DND-41 (cell line): ENCODE measurements around the gene RPN2.

Experiments used
- ATAC-seq: fragments of 200-7000 bp; cut with Tn5 transposase; 3 replicates; pipeline ENCODE4 v1.9.1; 2021; ENCODE audit warnings: low read depth; ENCODE audit not compliant: insufficient read depth
- DNase-seq: peaks from one replicate; pipeline ENCODE4 v3.0.0-alpha.2; 2020
- H2AFZ ChIP-seq: 2 replicates; pipeline ENCODE4 v1.6.0; 2012; ENCODE audit warnings: low read depth, low read length
- H3K27ac ChIP-seq: 2 replicates; pipeline ENCODE4 v1.5.1; 2012; ENCODE audit warnings: low read length, inconsistent platforms
- H3K27me3 ChIP-seq: fragments of 200-600 bp; sonication (generic); 2 replicates; pipeline ENCODE4 v1.6.0; 2012; ENCODE audit warnings: low read length, mild to moderate bottlenecking, inconsistent platforms; ENCODE audit not compliant: insufficient read depth, poor library complexity
- H3K36me3 ChIP-seq: 2 replicates; pipeline ENCODE4 v1.5.1; 2012; ENCODE audit warnings: low read length, inconsistent platforms; ENCODE audit not compliant: insufficient read depth
- H3K4me1 ChIP-seq: 2 replicates; pipeline ENCODE4 v1.5.1; 2012; ENCODE audit warnings: mild to moderate bottlenecking, low read length; ENCODE audit not compliant: insufficient read depth
- H3K4me2 ChIP-seq: 2 replicates; pipeline ENCODE4 v1.6.0; 2012; ENCODE audit warnings: mild to moderate bottlenecking, moderate library complexity, low read length, inconsistent platforms; ENCODE audit not compliant: insufficient read depth
- H3K4me3 ChIP-seq, 2 experiments: fragments of 200-600 bp in 1 of 2; shearing (Covaris generic) in 1 of 2; 2 replicates each; pipeline ENCODE4 v1.5.1; 2012 to 2016; ENCODE audit warnings: inconsistent platforms in 2 of 2, low read length in 2 of 2, mild to moderate bottlenecking in 2 of 2, low read depth in 1 of 2, moderate library complexity in 1 of 2
- H3K79me2 ChIP-seq: 2 replicates; pipeline ENCODE4 v1.6.0; 2012; ENCODE audit warnings: low read length, inconsistent platforms; ENCODE audit not compliant: insufficient read depth
- H3K9ac ChIP-seq: 2 replicates; pipeline ENCODE4 v1.6.0; 2012; ENCODE audit warnings: low read depth, mild to moderate bottlenecking, inconsistent platforms, low read length, moderate library complexity
- H3K9me3 ChIP-seq: 2 replicates; pipeline ENCODE4 v1.5.1; 2012; ENCODE audit warnings: low read length, moderate library complexity, mild to moderate bottlenecking, inconsistent platforms; ENCODE audit not compliant: insufficient read depth, severe bottlenecking
- H4K20me1 ChIP-seq: 2 replicates; pipeline ENCODE4 v1.6.0; 2012; ENCODE audit warnings: low read length; ENCODE audit not compliant: insufficient read depth
- EZH2 ChIP-seq: IDR thresholded peaks from 3 replicates; pipeline ENCODE4 v1.6.1; 2012; ENCODE audit warnings: borderline replicate concordance, low read depth, mild to moderate bottlenecking, moderate library complexity, low read length, inconsistent platforms; ENCODE audit not compliant: severe bottlenecking
- TF ChIP-seq, protein P1 (sequence below): IDR thresholded peaks from 2 replicates; pipeline ENCODE4 v1.5.1; 2012; ENCODE audit warnings: borderline replicate concordance, low read length, moderate library complexity, mild to moderate bottlenecking; ENCODE audit not compliant: poor library complexity, severe bottlenecking; ENCODE audit errors: extremely low read depth

RPN2 gene

GRCh38 chr20:37276494-37277252, 97.5 kb downstream of the RPN2 start:
- no peak overlapping the region for H3K9ac ChIP-seq
- H4K20me1 ChIP-seq: no peaks in the 10 kb centered on the region
- ATAC-seq (no peak), DNase-seq (no peak)
- H2AFZ ChIP-seq: no peak overlapping the region
- no peak overlapping the region for H3K4me2 ChIP-seq
- H3K36me3 ChIP-seq: no peaks in the 10 kb centered on the region
- H3K27me3 ChIP-seq: peaks cover 3% of the 10 kb centered on the region
- no peaks in the 10 kb centered on the region for H3K9me3 ChIP-seq
- no peak overlapping the region for H3K27ac ChIP-seq
- H3K4me3 ChIP-seq: no peak overlapping the region
- H3K4me1 ChIP-seq: no peaks in the 10 kb centered on the region
- no peaks in the 10 kb centered on the region for H3K79me2 ChIP-seq
- TF ChIP-seq EZH2: no peak
- TF ChIP-seq, protein P1, sequence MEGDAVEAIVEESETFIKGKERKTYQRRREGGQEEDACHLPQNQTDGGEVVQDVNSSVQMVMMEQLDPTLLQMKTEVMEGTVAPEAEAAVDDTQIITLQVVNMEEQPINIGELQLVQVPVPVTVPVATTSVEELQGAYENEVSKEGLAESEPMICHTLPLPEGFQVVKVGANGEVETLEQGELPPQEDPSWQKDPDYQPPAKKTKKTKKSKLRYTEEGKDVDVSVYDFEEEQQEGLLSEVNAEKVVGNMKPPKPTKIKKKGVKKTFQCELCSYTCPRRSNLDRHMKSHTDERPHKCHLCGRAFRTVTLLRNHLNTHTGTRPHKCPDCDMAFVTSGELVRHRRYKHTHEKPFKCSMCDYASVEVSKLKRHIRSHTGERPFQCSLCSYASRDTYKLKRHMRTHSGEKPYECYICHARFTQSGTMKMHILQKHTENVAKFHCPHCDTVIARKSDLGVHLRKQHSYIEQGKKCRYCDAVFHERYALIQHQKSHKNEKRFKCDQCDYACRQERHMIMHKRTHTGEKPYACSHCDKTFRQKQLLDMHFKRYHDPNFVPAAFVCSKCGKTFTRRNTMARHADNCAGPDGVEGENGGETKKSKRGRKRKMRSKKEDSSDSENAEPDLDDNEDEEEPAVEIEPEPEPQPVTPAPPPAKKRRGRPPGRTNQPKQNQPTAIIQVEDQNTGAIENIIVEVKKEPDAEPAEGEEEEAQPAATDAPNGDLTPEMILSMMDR: peak; percentile 29

- H3K36me3 ChIP-seq: no peaks in the 10 kb centered on the region
- TF ChIP-seq EZH2: no peak
- TF ChIP-seq, protein P1: no peak
- ATAC-seq (no peak), DNase-seq (no peak)
- H3K27ac ChIP-seq: no peak overlapping the region
- H3K9me3 ChIP-seq: no peaks in the 10 kb centered on the region
- peaks cover 3% of the 10 kb centered on the region for H3K27me3 ChIP-seq
- H4K20me1 ChIP-seq: no peaks in the 10 kb centered on the region
- H3K9ac ChIP-seq: no peak overlapping the region
- no peak overlapping the region for H3K4me2 ChIP-seq
- H2AFZ ChIP-seq: no peak overlapping the region
- no peaks in the 10 kb centered on the region for H3K4me1 ChIP-seq
- no peak overlapping the region for H3K4me3 ChIP-seq
- no peaks in the 10 kb centered on the region for H3K79me2 ChIP-seq
Measured at GRCh38 chr20:37277253-37277593, 98.1 kb downstream of the RPN2 start.

GRCh38 chr20:37278966-37279590, 99.9 kb downstream of the RPN2 start:
- TF ChIP-seq EZH2: no peak
- TF ChIP-seq, protein P1: no peak
- Histone ChIP-seq H3K9ac (no peak overlapping the region), H3K27ac (no peak overlapping the region), H3K9me3 (no peaks in the 10 kb centered on the region), H4K20me1 (no peaks in the 10 kb centered on the region), H2AFZ (no peak overlapping the region), H3K79me2 (no peaks in the 10 kb centered on the region), H3K36me3 (no peaks in the 10 kb centered on the region), H3K4me2 (no peak overlapping the region), H3K4me3 (no peak overlapping the region), H3K4me1 (no peaks in the 10 kb centered on the region), H3K27me3 (peaks cover 3% of the 10 kb centered on the region)
- no peak for ATAC-seq
- DNase-seq: no peak
